HepG2 (cell line): Measurements from ENCODE around the gene ABCB6. TPM values are rescaled to one million over a fixed set of nuclear protein-coding genes. Genes with fewer than 3 reads are reported as not detected.

Experiments used
- CBX5 ChIP-seq: sonication (generic); formaldehyde crosslinking; IDR thresholded peaks from 2 replicates; pipeline ENCODE4 v1.4.0; 2020; ENCODE audit warnings: missing genetic modification reagents, borderline replicate concordance
- ZNF225 ChIP-seq: sonication (generic); formaldehyde crosslinking; IDR thresholded peaks from 2 replicates; pipeline ENCODE4 v1.4.0; 2020; ENCODE audit warnings: mild to moderate bottlenecking, missing genetic modification reagents
- ZNF644 ChIP-seq: IDR thresholded peaks from 2 replicates; pipeline ENCODE4 v1.6.1; 2016; ENCODE audit warnings: low read depth
- ZNF839 ChIP-seq: sonication (generic); formaldehyde crosslinking; IDR thresholded peaks from 2 replicates; pipeline ENCODE4 v1.4.0; 2020; ENCODE audit warnings: missing genetic modification reagents, mild to moderate bottlenecking, borderline replicate concordance
- ZSCAN25 ChIP-seq: sonication (generic); formaldehyde crosslinking; IDR thresholded peaks from 2 replicates; pipeline ENCODE4 v1.8.0; 2022; ENCODE audit warnings: mild to moderate bottlenecking, missing genetic modification reagents
- polyA plus RNA-seq, 8 experiments: library from polyadenylated mRNA; depleted of rRNA in 3 of 8; stranded (reverse) in 7 of 8; unstranded in 1 of 8; fragments of >200 nt; fragmentation: Illumina TruSeq in 4 of 8; extraction: Trizol in 4 of 8; gene quantifications; 2 replicates each; pipeline versions ENCODE4 v1.2.1 to v1.2.3, GENCODE V29; 2011 to 2016; ENCODE audit warnings: low read depth in 4 of 8, missing spikeins in 1 of 8, mixed read lengths in 1 of 8; ENCODE audit not compliant: insufficient read depth in 1 of 8
- total RNA-seq, 5 experiments: library from RNA; depleted of rRNA; stranded (reverse); fragments of >200 nt; fragmentation: Illumina TruSeq; extraction: Trizol; gene quantifications; 2 replicates each; pipeline ENCODE4 v1.2.3, GENCODE V29; 2016; ENCODE audit warnings: low read depth in 1 of 5
- TF ChIP-seq, protein P1 (sequence below), 2 experiments: sonication (generic) in 1 of 2; formaldehyde crosslinking in 1 of 2; IDR thresholded peaks; 2 replicates each; pipeline versions ENCODE4 v1.4.0 to v1.6.1; 2016 to 2020; ENCODE audit warnings: borderline replicate concordance in 1 of 2, low read depth in 1 of 2, mild to moderate bottlenecking in 1 of 2, missing genetic modification reagents in 1 of 2
- TF ChIP-seq, protein P2 (sequence below): IDR thresholded peaks from 2 replicates; pipeline ENCODE4 v1.6.1; 2016; ENCODE audit warnings: low read depth, borderline replicate concordance
- TF ChIP-seq, protein P3 (sequence below): IDR thresholded peaks from 2 replicates; pipeline ENCODE4 v1.6.1; 2016; ENCODE audit warnings: missing compliant biosample characterization, missing genetic modification reagents, borderline replicate concordance
- TF ChIP-seq, protein P4 (sequence below): IDR thresholded peaks from 2 replicates; pipeline ENCODE4 v1.4.0; 2020; ENCODE audit warnings: mild to moderate bottlenecking, missing genetic modification reagents
- TF ChIP-seq, protein P5 (sequence below), 2 experiments: sonication (generic) in 1 of 2; formaldehyde crosslinking in 1 of 2; IDR thresholded peaks; 2 replicates each; pipeline versions ENCODE4 v1.5.1 to v1.6.1; 2011 to 2020; ENCODE audit warnings: borderline replicate concordance in 1 of 2, low read depth in 1 of 2, low read length in 1 of 2, mild to moderate bottlenecking in 1 of 2, missing genetic modification reagents in 1 of 2, moderate library complexity in 1 of 2
- TF ChIP-seq, protein P6 (sequence below): sonication (generic); formaldehyde crosslinking; IDR thresholded peaks from 2 replicates; pipeline ENCODE4 v1.8.0; 2022; ENCODE audit warnings: missing genetic modification reagents, mild to moderate bottlenecking, inconsistent platforms, borderline replicate concordance

ABCB6 gene
- total and polyA plus RNA-seq, 2 of the 13 experiments (the other 11 are each of a cell fraction or from before 2014, with no cell fraction given): 91.1 to 137 TPM

DNA sequence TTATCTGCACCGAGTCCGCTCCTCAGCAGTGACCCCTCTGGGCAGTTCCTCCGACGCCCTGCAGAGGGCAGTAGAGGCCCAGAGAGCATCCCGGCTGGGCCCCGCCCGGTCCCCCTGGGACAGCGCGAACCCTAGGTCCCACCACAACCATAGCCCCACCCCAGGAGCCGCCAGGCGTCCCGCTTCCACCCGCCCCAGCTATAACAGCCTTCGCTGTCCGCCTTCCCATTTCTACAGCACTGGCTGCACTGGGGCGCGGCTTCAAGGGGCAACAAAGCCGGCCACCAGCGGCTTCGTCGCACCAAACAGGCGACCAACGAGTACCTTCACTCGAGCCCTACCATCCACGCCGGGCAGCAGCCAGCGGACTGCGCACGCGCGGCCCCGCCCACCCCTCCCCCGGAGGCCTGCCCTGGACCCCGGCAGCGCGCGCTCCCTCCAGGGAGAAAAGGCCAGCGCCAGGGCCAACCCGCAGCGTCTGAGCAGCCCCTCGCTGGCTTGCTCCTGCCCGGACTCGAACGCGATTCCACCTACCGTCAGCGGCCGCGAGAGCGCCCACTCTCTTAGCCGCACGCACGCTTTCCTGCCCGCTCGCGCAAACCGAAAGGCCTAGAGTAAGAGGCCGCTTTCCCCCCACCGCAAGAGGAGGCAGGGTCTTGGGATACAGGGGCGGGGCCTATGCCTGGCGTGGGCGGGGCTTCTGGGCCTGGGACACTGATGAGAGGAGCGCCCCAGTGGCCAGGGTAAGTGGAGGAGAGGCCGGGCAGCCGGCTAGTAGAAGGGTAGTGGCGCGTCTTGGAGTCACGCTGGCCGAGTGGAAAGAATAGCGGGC is 58.4 kb downstream of the ABCB6 start, which contains the start of gene NHEJ1 (continued):
- TF ChIP-seq, protein P1, sequence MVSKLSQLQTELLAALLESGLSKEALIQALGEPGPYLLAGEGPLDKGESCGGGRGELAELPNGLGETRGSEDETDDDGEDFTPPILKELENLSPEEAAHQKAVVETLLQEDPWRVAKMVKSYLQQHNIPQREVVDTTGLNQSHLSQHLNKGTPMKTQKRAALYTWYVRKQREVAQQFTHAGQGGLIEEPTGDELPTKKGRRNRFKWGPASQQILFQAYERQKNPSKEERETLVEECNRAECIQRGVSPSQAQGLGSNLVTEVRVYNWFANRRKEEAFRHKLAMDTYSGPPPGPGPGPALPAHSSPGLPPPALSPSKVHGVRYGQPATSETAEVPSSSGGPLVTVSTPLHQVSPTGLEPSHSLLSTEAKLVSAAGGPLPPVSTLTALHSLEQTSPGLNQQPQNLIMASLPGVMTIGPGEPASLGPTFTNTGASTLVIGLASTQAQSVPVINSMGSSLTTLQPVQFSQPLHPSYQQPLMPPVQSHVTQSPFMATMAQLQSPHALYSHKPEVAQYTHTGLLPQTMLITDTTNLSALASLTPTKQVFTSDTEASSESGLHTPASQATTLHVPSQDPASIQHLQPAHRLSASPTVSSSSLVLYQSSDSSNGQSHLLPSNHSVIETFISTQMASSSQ (IDR thresholded peaks at IDR 0.05; ENCODE audit: low read depth): no peak
- TF ChIP-seq, protein P1 (CRISPR knock-in tag; IDR thresholded peaks at IDR 0.05; ENCODE audit: borderline replicate concordance): peak; percentile 58; the same call in 1 of the 2 replicates
- TF ChIP-seq ZNF644 (CRISPR knock-in tag): no peak; the same call in 1 of the 2 replicates
- TF ChIP-seq ZNF225 (CRISPR knock-in tag): peak; percentile 98
- TF ChIP-seq, protein P2, sequence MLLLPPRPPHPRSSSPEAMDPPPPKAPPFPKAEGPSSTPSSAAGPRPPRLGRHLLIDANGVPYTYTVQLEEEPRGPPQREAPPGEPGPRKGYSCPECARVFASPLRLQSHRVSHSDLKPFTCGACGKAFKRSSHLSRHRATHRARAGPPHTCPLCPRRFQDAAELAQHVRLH (CRISPR knock-in tag): peak; percentile 84; the same call in 1 of the 2 replicates
- TF ChIP-seq ZSCAN25: peak; percentile 85; the same call in 1 of the 2 replicates
- TF ChIP-seq, protein P3, sequence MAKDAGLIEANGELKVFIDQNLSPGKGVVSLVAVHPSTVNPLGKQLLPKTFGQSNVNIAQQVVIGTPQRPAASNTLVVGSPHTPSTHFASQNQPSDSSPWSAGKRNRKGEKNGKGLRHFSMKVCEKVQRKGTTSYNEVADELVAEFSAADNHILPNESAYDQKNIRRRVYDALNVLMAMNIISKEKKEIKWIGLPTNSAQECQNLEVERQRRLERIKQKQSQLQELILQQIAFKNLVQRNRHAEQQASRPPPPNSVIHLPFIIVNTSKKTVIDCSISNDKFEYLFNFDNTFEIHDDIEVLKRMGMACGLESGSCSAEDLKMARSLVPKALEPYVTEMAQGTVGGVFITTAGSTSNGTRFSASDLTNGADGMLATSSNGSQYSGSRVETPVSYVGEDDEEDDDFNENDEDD (CRISPR knock-in tag): no peak; the same call in 1 of the 2 replicates
- TF ChIP-seq ZNF839 (CRISPR knock-in tag): peak; percentile 97
- TF ChIP-seq, protein P4, sequence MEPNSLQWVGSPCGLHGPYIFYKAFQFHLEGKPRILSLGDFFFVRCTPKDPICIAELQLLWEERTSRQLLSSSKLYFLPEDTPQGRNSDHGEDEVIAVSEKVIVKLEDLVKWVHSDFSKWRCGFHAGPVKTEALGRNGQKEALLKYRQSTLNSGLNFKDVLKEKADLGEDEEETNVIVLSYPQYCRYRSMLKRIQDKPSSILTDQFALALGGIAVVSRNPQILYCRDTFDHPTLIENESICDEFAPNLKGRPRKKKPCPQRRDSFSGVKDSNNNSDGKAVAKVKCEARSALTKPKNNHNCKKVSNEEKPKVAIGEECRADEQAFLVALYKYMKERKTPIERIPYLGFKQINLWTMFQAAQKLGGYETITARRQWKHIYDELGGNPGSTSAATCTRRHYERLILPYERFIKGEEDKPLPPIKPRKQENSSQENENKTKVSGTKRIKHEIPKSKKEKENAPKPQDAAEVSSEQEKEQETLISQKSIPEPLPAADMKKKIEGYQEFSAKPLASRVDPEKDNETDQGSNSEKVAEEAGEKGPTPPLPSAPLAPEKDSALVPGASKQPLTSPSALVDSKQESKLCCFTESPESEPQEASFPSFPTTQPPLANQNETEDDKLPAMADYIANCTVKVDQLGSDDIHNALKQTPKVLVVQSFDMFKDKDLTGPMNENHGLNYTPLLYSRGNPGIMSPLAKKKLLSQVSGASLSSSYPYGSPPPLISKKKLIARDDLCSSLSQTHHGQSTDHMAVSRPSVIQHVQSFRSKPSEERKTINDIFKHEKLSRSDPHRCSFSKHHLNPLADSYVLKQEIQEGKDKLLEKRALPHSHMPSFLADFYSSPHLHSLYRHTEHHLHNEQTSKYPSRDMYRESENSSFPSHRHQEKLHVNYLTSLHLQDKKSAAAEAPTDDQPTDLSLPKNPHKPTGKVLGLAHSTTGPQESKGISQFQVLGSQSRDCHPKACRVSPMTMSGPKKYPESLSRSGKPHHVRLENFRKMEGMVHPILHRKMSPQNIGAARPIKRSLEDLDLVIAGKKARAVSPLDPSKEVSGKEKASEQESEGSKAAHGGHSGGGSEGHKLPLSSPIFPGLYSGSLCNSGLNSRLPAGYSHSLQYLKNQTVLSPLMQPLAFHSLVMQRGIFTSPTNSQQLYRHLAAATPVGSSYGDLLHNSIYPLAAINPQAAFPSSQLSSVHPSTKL: peak; percentile 27; the same call in 1 of the 2 replicates
- peak; percentile 82; the same call in 1 of the 2 replicates for TF ChIP-seq CBX5 (CRISPR knock-in tag)
- TF ChIP-seq, protein P5, sequence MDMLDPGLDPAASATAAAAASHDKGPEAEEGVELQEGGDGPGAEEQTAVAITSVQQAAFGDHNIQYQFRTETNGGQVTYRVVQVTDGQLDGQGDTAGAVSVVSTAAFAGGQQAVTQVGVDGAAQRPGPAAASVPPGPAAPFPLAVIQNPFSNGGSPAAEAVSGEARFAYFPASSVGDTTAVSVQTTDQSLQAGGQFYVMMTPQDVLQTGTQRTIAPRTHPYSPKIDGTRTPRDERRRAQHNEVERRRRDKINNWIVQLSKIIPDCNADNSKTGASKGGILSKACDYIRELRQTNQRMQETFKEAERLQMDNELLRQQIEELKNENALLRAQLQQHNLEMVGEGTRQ (IDR thresholded peaks at IDR 0.05; ENCODE audit: low read depth, low read length): no peak
- TF ChIP-seq, protein P5 (CRISPR knock-in tag; IDR thresholded peaks at IDR 0.05; ENCODE audit: borderline replicate concordance): no peak
- TF ChIP-seq, protein P6, sequence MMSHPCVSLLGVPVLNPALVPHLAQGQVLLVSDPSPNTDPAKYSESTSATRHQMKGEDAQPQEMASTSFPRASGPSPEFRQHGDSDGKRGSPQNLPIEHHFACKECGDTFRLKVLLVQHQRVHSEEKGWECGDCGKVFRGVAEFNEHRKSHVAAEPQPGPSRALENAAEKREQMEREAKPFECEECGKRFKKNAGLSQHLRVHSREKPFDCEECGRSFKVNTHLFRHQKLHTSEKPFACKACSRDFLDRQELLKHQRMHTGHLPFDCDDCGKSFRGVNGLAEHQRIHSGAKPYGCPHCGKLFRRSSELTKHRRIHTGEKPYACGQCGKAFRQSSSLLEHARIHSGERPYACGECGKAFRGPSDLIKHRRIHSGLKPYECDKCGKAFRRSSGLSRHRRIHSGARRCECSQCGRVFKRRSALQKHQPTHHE (CRISPR knock-in tag): peak; percentile 69
